ENCODE data around the gene HHATL.

Gene HHATL

GRCh38 chr3:42688487-42689420, 13.8 kb downstream of the HHATL start:
- no peak for TF ChIP-seq CTCF (IDR thresholded peaks at IDR 0.05; ENCODE audit: control insufficient read depth, insufficient read depth, low read depth, low read length, missing control alignments)
- no peak overlapping the region for H3K4me3 ChIP-seq (ENCODE audit: control insufficient read depth, low read depth, low read length)
- DNase-seq (ENCODE audit: low read depth), result no peak

- DNase-seq (ENCODE audit: low read depth), result no peak
- TF ChIP-seq CTCF (IDR thresholded peaks at IDR 0.05; ENCODE audit: control insufficient read depth, insufficient read depth, low read depth, low read length, missing control alignments), result no peak
Observed at GRCh38 chr3:42688016-42688415, 14.6 kb downstream of the HHATL start.

GRCh38 chr3:42686832-42687650, 15.6 kb downstream of the HHATL start:
- no peak for DNase-seq (ENCODE audit: low read depth)
- H3K4me3 ChIP-seq (ENCODE audit: control insufficient read depth, low read depth, low read length), result no peak overlapping the region
- TF ChIP-seq CTCF (IDR thresholded peaks at IDR 0.05; ENCODE audit: control insufficient read depth, insufficient read depth, low read depth, low read length, missing control alignments), result no peak

More at GRCh38 chr3:42688016-42688415, 14.6 kb downstream of the HHATL start:
- H3K4me3 ChIP-seq (ENCODE audit: control insufficient read depth, low read depth, low read length), result no peak overlapping the region

- no peak for TF ChIP-seq CTCF (IDR thresholded peaks at IDR 0.05; ENCODE audit: control insufficient read depth, insufficient read depth, low read depth, low read length, missing control alignments)
Observed at GRCh38 chr3:42685891-42686820, 16.4 kb downstream of the HHATL start.

GRCh38 chr3:42685363-42685881, 17.2 kb downstream of the HHATL start, which contains the start of gene KLHL40:
KLHL40 (plus strand) TSS chr3:42685537; CDS start chr3:42685619, 82 bp downstream.
- no peak within 1 kb of the TSS for H3K4me3 ChIP-seq (ENCODE audit: control insufficient read depth, low read depth, low read length)
- no peak for DNase-seq (ENCODE audit: low read depth)
- no peak for TF ChIP-seq CTCF (IDR thresholded peaks at IDR 0.05; ENCODE audit: control insufficient read depth, insufficient read depth, low read depth, low read length, missing control alignments)

More at GRCh38 chr3:42685891-42686820, 16.4 kb downstream of the HHATL start:
- DNase-seq (ENCODE audit: low read depth), result no peak
- H3K4me3 ChIP-seq (ENCODE audit: control insufficient read depth, low read depth, low read length), result no peak overlapping the region

Measured in AG09309 (cell line).